CD4-positive, alpha-beta T cell treated with Interleukin-1 beta for 1 hour (primary cell): Measurements from ENCODE around the gene ZFR2.
"Not testable (repeated sequence)": the region's sequence is repeated elsewhere in the genome, so short reads cannot be mapped to it uniquely, and the experiment has no call there.

Experiments
- DNase-seq, 2 donors: peaks; one replicate each; pipeline ENCODE4 v3.0.0-alpha.2; 2020 to 2022

The ZFR2 gene

DNA sequence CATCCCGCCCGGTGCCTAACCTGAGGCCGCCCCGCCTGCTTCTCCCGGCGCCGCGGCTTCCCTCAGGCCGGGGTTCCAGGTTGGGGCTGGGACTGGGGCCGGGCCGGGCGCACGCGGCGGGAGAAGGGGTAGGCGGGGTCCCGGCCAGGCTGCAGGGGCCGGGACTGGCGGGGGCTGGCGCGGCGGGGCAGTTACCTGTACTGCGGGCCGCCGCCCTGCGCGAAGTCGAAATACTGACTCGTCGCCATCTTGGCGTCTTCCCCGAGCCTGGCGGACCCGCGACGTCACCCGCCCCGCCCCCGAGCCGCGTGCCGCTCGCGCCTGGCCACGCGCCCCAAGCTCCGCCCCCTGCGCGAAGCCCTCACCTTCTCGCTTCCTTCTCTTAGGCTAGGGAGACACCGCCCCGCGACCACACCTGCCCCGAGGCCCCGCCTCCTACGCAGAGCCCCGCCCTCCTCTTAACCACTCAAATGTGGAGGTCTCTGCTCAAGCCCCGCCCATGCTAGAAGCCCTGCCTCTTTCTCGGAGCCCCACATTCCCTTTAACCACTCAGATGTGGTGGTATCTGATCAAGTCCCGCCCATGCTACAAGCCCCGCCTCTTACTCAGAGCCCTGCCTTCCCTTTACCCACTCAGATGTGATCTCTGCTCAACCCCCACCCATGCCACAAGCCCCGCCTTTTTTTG lies at the start of gene ZFR2:
Gene ZFR2 (minus strand): TSS at position 269 of the 687 bp plus-strand sequence. CDS start 21 bp downstream, at position 248.
- peak; percentile 19 to 27 for DNase-seq

DNA sequence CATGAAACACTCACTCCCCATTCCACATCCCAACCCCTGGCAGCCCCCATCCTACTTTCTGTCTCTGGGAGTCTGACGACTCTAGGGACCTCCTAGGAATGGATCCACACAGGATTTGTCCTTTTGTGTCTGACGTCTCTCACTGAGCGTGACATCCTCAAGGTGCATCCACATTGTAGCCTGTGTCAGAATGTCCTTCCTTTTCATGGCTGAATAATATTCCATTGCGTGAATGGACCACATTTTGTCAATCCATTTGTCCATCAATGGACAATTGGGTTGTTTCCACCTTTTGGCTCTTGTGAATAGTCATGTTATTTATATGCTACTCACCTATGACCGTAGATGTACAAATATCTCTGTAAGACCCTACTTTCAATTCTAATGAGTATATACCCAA lies 47.2 kb upstream of the ZFR2 start:
- DNase-seq: no peak

DNA sequence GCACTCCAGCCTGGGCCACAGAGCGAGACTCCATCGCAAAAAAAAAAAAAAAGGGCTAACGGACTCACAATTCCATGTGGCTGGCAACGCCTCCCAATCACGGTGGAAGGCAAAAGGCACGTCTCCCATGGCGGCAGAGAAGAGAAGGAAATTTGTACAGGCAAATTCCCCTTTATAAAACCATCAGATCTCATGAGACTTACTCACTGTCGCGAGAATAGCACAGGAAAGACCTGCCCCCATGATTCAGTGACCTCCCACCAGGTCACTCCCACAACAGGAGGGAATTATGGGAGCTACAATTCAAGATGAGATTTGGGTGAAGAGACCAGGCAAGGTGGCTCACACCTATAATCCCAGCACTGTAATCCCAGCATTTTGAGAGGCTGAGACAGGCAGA lies 45.4 kb upstream of the ZFR2 start:
- no peak for DNase-seq

DNA sequence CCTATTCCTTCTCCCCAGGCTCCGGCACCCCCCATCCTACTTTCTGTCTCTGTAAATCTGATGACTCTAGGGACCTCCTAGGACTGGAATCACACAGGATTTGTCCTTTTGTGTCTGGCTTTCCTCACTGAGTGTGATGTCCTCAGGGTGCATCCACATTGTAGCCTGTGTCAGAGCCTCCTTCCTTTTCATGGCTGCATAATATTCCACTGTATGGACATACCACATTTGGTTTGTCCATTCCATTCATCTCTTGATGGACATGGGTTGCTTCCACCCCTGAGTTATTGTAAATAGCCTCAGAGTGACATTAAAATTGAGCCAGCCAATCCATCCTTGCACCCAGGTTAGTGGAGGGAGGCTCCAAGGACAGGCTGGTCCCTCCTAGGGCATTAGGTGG lies 41.3 kb upstream of the ZFR2 start:
- no peak for DNase-seq

DNA sequence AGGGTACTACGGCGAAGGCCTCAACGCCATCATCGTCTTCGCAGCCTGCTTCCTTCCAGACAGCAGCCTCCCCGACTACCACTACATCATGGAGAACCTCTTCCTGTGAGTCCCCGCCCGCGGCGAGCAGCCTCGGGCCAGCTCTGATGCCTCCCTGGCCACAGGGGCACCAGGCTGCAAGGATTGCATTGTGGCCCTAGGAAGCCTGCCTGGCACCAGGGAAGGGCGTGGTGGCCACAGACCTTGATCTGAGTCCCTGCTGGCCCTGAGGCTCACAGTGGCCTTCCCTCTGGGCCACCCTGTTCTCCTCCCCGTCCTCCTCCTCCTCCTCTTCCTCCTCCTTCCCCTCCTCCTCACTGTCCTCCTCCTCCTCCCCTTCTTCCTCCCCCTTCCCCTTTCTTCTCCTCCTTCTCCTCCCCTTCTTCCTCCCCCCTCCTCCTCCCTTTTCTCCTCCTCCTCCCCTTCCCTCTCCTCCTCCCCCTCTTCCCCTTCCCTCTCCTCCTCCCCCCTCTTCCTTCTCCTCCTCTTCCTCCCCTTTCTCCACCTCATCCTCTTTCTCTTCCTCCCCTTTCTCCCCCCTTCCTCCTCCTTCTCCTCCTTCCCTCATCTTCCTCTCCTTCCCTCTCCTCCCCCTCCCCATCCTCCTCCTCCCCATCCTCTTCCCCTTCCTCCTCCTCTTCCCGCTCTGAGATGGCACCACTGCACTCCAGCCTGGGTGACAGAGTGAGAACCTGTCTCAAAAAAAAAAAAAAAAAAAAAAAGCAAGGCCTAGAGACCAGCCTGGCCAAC lies 39.6 kb upstream of the ZFR2 start:
- DNase-seq: no peak

DNA sequence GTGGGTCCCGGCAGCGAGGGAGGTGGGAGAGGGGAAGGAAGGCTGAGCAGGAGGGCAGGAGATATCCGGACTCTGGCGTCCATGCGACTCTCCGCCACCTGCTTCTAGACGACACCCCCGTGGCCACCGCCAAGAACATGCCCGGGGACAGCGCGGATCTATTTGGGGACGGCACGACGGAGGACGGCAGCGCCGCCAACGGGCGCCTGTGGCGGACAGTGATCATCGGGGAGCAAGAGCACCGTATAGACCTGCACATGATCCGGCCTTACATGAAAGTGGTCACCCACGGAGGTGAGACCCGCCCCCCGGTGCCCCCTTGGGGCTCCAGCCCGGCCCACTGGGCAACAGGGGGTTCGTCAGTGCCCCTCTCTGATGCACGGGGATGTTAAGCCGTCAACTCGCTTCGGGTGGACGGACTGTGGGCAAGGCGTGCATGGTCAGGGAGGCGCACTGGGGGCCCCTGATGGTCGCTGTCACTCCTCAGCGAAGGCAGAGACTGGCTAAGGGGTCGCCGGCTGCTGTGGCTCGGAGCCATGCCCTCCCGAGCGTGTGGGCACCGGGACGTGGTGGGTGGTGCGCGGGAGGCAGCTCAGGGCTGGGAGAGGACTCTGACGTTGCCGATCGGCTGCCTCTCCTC lies 38.9 kb upstream of the ZFR2 start:
- no peak for DNase-seq

DNA sequence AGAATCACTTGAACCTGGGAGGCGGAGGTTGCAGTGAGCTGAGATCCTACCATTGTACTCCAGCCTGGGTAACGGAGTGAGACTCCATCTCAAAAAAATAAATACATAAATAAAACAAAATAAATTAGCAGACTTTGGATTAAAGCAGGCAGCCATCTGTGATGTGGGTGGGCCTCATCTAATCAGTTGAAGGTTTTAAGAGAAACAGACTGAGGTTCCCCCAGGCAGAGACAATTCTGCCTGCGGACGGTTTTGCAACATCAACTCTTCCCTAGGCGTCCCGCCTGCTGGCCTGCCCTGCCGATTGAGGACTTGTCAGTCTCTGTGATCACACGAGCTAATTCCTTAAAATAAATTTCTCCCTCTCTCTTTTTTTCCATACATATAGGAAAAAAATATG lies 35.4 kb upstream of the ZFR2 start:
- DNase-seq: no peak

DNA sequence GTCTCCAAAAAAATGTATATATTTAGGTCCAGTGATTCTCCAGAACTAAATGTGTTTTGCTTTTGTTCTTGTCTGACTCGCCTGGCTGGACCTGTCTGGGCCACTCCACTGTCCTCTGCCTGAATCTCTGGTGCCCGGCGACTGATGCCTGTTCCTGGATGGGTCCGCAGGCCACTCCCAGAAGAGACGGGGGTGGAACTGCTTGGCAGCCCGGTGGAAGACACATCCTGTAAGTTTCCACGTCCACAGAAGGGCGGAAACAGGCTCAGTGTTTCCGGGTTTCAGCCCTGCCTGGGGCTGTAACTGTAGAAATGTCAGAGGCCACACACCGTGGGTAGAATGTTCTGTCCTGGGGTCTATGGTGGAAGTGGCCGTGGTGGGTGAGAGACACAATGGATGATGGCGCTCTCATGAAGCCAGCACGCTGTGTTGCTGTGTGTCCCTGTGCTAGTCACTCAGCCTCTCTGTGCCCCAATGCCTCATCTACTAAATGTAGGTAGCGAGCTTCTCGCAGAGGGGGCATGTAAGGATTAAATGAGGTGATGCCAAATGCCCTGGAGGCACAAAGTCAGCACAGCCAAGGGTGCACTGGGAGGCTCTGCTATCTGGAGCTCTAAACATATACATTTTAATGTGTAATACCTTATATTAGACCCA lies 33.6 kb upstream of the ZFR2 start:
- DNase-seq: no peak

DNA sequence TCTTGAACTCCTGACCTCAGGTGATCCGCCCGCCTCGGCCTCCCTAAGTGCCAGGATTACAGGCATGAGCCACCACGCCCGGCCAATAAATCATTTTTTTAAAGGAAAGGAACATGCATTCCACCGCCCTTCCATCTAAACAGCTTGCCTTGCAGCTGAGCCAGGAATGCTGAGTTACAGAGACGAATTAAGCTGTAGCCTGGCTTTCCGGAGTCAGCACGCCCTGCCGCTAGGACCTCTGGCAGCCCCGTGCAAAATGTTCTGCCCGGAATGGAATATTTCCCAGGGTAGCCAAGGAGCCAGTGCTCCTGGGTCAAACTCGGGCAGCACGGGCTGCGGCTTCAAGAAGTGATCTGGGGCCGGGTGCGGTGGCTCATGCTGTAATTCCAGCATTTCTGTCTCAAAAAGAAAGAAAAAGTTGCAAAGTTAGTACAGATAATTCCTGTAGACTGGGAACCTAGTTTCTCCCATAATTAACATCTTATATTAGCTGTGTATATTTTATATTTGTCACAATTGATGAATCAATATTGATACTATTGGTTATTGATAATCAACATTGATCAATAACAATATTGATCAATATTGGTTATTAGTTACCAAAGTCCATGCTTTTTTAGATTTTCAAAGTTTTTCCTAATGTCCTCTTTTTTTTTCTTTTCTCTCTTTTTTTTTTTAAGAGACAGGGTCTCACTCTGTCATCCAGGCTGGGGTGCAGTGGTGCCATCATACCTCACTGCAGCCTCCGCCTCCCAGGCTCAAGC lies 30.9 kb upstream of the ZFR2 start:
- no peak for DNase-seq

DNA sequence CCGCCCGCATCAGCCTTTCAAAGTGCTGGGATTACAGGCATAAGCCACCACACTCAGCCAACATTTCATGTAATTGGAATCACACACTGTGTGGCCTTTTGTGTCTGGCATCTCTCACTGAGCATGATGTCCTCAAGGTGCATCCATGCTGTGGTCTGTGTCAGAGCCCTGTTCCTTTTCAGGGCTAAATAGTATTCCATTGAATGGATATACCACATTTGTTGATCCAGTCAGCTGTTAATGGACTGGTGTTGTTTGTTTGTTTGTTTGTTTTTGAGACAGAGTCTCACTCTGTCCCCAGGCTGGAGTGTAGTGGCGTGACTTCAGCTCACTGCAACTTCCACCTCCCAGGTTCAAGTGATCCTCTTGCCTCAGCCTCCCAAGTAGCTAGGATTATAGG lies 29.6 kb upstream of the ZFR2 start:
- DNase-seq: no peak

DNA sequence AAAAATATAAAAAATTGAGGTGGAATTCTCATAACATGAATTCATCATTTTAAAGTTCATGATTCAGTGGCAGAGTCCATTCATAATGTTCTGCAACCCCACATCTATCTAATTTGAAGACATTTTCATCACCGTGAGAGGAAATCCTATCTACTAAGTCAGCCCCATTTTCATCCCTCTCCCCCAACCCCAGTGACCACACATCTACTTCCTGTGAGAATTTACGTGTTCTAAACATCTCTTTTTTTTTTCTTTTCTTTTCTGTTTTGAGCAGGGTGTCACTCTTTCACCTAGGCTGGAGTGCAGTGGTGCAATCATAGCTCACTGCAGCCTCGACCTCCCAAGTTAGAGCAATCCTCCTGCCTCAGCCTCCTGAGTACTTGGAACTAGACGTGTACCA lies 29.1 kb upstream of the ZFR2 start:
- no peak for DNase-seq

DNA sequence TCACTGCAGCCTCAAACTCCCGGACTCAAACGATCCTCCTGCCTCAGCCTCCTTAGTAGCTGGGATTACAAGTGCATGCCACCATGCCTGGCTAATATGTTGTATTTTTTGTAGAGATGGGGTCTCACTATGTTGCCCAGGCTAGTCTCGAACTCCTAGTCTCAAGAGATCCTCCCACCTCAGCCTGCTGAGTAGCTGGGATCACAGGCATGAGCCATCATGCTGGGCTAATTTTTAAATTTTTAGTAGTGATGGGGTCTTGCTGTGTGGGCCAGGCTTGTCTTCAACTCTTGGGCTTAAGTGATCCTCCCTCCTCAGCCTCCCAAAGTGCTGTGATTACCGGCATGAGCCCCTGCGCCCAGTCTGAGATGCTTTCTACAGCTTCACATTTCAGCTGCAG lies 26.9 kb upstream of the ZFR2 start:
- DNase-seq: no peak

DNA sequence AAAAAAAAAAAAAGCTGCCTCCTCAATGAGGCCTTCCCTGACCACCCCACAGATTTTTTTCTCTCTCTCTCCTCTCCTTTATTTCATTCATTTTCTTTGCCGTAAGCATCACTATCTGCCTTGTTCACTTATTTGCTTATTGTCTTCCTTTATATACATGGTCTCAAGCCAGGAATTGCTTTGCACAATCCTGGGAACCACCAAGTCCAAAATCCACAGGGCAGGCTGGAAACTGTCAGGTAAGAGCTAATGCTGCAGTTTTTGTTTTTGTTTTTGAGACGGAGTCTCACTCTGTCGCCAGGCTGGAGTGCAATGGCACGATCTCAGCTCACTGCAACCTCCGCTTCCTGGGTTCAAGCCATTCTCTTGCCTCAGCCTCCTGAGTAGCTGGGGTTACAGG lies 26.1 kb upstream of the ZFR2 start:
- not testable (repeated sequence) for DNase-seq

DNA sequence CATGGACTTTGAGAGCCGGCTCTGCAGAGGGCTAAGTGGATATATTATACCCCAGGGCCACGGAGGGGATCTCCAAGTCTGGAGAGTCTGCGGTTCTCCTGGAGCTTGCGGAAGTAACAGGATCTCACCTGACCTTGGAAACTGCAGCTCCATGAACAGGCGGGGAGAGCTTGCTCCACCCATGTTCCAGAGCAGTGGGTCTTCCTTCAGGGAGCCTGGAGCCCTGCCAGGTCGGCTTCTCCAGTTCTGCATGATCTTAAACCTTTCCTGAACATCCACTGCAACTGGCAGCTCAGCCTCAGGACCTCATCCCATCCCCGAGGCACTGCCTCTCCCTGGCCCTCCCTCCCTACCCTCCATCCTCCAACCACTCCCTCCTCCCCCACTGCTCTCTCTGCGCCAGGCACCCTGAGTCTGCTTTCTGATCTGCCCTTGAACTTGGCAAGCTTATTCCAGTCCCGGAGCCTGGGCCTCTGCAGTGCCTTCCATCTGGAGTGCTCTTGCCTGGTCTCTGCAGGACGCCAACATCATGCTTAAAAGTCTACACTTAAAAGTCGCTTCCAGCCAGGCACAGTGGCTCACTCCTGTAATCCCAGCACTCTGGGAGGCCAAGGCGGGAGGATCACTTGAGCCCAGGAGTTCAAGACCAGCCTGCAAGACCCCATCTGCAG lies 24.8 kb upstream of the ZFR2 start:
- no peak for DNase-seq

DNA sequence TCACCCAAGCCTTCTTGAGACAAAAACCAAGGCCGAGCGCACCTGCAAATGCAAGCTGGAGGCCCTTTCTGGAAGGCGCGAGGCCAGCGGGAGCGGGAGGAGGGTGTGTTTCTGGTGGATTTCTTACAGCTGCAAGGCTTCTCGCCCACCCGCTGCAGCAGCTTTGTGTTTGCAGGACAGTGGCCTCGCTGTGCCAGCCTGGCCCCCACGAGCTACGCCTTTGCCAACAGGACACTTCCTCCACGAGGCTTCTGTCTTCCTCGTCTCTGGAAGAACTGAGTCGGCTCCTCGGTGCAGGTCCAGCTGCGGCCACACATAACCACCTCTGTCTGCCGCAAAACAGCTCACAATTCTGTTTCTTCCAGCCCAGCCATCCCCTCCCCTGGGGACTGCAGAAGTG lies 21.8 kb upstream of the ZFR2 start:
- DNase-seq: no peak

DNA sequence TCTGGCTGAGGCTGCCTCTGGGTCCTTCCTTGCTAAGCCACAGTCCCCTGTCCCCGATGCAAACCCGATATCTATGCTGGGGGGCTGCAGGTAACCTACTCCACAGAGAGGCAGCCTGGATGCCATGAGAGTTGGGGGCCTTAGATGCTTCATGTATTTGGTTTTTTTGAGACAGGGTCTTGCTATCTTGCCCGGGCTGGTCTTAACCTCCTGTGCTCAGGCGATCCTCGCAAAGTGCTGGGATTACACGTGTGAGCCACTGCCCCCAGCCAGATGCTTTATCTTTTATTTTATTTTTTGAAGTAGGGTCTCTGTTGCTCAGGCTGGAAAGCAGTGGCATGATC lies 13.2 kb upstream of the ZFR2 start:
- no peak for DNase-seq

DNA sequence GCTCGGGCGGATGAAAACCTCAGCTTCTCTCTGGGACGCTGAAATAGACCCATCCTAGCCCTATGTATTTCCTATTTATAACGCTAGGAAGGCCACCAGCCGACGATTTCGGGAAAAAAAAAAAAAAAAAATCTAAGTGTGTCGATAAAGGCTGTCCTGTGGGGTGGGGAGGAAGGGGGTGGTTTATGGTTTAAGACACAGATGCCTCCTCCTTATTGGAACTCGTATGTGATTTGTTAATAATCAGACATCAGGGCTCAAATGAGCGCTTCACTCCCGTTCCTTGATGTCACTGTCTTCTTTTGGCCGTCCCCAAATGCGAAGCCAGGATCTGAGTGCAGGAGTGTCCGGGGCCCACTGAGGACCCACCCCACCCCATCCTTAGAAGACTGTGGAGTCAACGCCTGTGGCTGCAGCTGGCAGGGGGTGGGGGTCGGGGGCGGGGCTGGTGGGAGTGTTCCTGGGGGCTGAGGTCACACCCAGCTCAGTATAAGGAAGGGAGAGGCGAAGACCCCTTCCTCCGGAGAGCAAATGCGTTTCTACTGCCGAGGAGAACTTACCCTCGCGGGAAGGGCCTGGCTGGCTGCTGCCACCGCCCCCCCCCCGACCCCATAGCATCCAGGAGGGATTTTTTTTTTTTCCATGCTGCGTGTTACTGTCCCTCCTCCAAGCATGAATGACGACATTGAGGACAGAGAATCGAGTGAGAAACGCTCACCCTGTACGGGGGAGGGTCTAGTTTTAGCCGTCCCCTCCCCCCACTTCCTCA lies 12.6 kb upstream of the ZFR2 start:
- no peak for DNase-seq

DNA sequence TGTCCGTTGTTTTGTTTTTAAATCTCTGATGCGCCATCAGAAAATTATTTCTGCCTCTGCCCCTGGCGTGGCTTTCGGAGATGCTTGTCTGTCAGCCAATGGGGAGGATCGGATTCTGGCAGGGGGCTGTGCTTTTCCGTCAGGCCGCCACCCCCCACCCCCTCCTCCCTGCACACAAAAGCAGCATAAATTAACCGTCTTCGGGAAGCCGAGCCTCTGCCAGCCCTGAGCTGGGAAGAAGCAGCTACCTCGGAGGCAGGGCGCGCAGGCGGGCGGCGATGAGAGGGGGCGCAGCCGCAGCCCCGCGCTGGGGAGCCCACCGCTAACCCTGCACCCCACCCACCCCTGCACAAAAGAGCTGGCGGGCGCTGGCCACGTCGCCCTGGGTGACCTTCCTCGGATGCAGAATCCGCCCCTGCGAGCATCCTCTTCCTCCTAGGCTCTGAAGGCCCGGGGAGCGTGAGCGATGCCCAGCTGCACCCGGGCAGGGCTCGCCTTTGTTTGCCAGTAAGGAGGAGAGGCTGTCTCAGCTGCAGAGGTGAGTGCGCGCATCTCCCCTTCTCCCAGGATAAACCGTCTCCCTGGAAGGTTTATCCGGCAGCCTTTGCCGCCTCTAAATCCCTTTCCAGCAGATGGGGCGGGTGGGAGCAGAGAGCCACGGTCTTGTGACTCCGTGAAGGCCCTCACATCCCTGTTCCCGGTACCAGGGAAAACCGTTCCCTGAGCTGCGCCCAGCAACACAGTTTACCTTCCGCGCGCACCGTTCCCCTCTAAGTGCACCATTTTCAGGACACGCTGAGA lies 11.8 kb upstream of the ZFR2 start, which contains the start of gene ATCAY:
Gene ATCAY (plus strand): TSS at position 215 of the 801 bp plus-strand sequence. CDS start 5,083 bp downstream, outside the sequence.
- DNase-seq: no peak

DNA sequence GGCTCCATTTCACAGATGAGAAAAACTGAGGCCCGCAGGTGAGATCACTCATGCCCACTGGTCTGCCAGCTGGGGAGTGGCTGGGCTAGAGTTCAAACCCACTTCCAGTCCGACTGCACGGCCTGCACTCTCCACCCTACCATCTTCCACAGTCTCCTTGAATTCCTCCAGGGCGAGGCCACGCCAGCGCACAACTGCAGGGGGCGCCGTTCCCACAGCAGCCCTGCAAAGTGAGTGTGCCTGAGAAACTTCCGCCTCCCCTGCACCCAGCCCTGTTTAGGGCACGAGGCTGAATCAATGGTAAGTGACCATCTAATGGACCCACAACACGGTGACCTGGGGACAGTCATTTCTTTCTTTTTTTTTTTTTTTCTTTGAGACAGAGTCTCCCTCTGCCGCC lies 10.8 kb upstream of the ZFR2 start:
- DNase-seq: no peak

DNA sequence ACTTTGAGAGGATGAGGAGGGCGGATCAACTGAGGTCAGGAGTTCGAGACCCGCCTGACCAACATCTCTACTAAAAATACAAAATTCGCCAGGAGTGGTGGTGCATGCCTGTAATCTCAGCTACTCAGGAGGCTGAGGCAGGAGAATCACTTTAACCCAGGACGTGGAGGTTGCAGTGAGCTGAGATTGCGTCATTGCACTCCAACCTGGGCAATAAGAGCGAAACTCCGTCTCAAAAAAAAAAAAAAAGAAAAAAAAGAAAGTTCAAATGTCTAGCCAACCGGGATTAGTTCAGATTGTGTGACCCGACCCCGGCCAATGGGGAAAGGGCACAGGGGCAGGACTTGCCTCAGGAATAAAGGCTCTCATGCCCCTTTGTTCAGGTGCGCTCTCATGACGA lies 5.9 kb upstream of the ZFR2 start:
- DNase-seq: not testable (repeated sequence)

DNA sequence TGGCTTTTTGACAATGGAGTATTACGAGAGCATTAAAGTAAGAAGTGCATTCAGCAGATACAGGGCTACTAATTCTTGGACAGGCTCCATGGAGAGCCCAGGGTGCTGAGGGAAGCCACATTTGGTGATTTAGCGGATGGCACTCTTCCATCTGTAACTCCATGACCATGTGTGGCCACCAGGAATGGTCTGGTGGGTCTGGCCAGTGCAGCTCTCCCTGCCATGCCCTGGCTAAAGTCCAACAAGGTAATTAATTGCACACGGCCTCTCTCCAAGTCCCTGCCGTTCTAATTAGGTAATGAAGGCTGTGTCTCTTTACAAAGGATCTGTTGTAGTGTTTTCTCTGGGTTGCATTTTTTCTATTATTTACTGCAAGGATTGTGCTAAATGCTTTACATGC lies 4.3 kb upstream of the ZFR2 start:
- no peak for DNase-seq
